ENCODE results near the gene KRT27. TPM values are rescaled to one million over a fixed set of nuclear protein-coding genes. Genes with fewer than 3 reads are reported as not detected.

KRT27 gene
- total and polyA plus RNA-seq, 9 of the 15 experiments (the other 6 are each of a cell fraction or from before 2014, with no cell fraction given), result 0.10 TPM; not detected in 8

DNA sequence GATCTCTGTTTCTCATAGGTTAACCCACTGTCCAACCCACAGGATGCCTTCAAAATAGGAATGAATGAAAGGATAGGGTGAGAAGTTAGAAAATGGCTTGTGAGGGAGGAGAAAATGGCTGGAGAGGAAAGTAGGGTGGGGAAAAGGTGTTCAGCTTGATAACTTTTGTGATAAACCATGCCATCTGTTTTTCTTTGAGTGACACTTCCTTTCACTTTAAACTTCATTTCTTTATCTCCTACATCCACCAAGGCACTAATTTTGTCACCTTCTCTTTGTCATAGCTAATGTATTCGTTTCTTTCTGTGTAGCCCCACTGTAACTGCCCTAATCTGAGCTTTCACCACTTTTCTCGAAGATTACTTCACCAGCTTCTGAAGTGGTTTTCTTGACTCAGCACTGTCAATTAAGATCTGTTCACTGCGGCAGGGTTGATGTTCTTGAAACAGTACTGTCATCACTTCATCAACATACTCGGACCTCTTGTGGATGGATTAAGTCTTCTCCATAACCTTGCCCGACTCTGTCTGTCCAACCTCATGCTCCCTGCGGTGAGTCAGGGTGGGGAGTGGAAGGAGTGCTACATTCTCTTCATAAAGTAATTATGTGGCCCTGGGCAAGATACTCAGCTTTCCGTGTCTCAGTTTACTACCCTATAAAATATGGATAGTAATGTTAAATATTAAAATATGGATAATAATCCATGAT lies 45.5 kb upstream of the KRT27 start (continued):
- TF ChIP-seq, protein P1, sequence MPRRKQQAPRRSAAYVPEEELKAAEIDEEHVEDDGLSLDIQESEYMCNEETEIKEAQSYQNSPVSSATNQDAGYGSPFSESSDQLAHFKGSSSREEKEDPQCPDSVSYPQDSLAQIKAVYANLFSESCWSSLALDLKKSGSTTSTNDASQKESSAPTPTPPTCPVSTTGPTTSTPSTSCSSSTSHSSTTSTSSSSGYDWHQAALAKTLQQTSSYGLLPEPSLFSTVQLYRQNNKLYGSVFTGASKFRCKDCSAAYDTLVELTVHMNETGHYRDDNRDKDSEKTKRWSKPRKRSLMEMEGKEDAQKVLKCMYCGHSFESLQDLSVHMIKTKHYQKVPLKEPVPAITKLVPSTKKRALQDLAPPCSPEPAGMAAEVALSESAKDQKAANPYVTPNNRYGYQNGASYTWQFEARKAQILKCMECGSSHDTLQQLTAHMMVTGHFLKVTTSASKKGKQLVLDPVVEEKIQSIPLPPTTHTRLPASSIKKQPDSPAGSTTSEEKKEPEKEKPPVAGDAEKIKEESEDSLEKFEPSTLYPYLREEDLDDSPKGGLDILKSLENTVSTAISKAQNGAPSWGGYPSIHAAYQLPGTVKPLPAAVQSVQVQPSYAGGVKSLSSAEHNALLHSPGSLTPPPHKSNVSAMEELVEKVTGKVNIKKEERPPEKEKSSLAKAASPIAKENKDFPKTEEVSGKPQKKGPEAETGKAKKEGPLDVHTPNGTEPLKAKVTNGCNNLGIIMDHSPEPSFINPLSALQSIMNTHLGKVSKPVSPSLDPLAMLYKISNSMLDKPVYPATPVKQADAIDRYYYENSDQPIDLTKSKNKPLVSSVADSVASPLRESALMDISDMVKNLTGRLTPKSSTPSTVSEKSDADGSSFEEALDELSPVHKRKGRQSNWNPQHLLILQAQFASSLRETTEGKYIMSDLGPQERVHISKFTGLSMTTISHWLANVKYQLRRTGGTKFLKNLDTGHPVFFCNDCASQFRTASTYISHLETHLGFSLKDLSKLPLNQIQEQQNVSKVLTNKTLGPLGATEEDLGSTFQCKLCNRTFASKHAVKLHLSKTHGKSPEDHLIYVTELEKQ (CRISPR knock-in tag; IDR thresholded peaks at IDR 0.05), result no peak
- TF ChIP-seq SRSF1 (IDR thresholded peaks at IDR 0.05; ENCODE audit: low read depth, low read length) (no peak), SIRT6 (IDR thresholded peaks at IDR 0.05; ENCODE audit: low read depth, low read length) (no peak), HIVEP1 (CRISPR knock-in tag; IDR thresholded peaks at IDR 0.05) (no peak), PHB (CRISPR knock-in tag; IDR thresholded peaks at IDR 0.05) (no peak), ARID1B (IDR thresholded peaks at IDR 0.05) (peak; percentile 99), ZNF197 (CRISPR knock-in tag; IDR thresholded peaks at IDR 0.05; ENCODE audit: low read depth) (peak; percentile 77; the same call in 1 of the 2 replicates), KDM5B (IDR thresholded peaks at IDR 0.05; ENCODE audit: insufficient replicate concordance, low read depth, low read length) (no peak), TEAD4 (IDR thresholded peaks at IDR 0.05; ENCODE audit: low read length) (peak; percentile 98), TEAD4 (CRISPR knock-in tag; IDR thresholded peaks at IDR 0.05; ENCODE audit: borderline replicate concordance) (no peak), FOXJ3 (CRISPR knock-in tag; IDR thresholded peaks at IDR 0.05) (no peak), SMAD3 (CRISPR knock-in tag; conservative IDR thresholded peaks at IDR 0.05) (no peak), RBM34 (IDR thresholded peaks at IDR 0.05; ENCODE audit: borderline replicate concordance, insufficient read depth, low read length) (no peak), DIDO1 (tag; IDR thresholded peaks at IDR 0.05; ENCODE audit: low read depth) (no peak)
- TF ChIP-seq, protein P2, sequence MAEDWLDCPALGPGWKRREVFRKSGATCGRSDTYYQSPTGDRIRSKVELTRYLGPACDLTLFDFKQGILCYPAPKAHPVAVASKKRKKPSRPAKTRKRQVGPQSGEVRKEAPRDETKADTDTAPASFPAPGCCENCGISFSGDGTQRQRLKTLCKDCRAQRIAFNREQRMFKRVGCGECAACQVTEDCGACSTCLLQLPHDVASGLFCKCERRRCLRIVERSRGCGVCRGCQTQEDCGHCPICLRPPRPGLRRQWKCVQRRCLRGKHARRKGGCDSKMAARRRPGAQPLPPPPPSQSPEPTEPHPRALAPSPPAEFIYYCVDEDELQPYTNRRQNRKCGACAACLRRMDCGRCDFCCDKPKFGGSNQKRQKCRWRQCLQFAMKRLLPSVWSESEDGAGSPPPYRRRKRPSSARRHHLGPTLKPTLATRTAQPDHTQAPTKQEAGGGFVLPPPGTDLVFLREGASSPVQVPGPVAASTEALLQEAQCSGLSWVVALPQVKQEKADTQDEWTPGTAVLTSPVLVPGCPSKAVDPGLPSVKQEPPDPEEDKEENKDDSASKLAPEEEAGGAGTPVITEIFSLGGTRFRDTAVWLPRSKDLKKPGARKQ (CRISPR knock-in tag; IDR thresholded peaks at IDR 0.05), result no peak
- TF ChIP-seq, protein P3, sequence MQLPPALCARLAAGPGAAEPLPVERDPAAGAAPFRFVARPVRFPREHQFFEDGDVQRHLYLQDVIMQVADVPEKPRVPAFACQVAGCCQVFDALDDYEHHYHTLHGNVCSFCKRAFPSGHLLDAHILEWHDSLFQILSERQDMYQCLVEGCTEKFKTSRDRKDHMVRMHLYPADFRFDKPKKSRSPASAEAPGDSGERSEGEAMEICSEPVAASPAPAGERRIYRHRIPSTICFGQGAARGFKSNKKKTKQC (CRISPR knock-in tag; IDR thresholded peaks at IDR 0.05), result no peak

All from K562 (cell line).